Neural crest cell (in vitro differentiated cells): ENCODE data around the gene KRT39. TPM values are rescaled to one million over a fixed set of nuclear protein-coding genes. Genes with fewer than 3 reads are reported as not detected.

Experiments used
- DNase-seq: peaks from one replicate; pipeline ENCODE4 v3.0.0; 2021; ENCODE audit warnings: low read depth, mixed read lengths, low spot score
- H3K27ac Mint-ChIP-seq: one replicate; pipeline ENCODE4 v1.8.0; 2021; ENCODE audit warnings: mild to moderate bottlenecking, mixed read lengths; ENCODE audit not compliant: unreplicated experiment
- H3K27me3 Mint-ChIP-seq: 2 replicates; pipeline ENCODE4 v1.8.0; 2021; ENCODE audit warnings: low read depth, mild to moderate bottlenecking, mixed read lengths
- H3K36me3 Mint-ChIP-seq: 2 replicates; pipeline ENCODE4 v1.8.0; 2021; ENCODE audit warnings: low read depth, mild to moderate bottlenecking, mixed read lengths
- H3K4me1 Mint-ChIP-seq: 2 replicates; pipeline ENCODE4 v1.8.0; 2021; ENCODE audit warnings: mixed read lengths
- H3K4me3 Mint-ChIP-seq: one replicate; pipeline ENCODE4 v1.8.0; 2021; ENCODE audit warnings: mild to moderate bottlenecking, mixed read lengths
- H3K9me3 Mint-ChIP-seq: 2 replicates; pipeline ENCODE4 v1.8.0; 2021; ENCODE audit warnings: mixed read lengths
- total RNA-seq: library from RNA; stranded (reverse); gene quantifications from 2 replicates; pipeline ENCODE4 v1.2.1, GENCODE V29; 2021
- TF ChIP-seq, protein P1 (sequence below): fragments of 200-600 bp; sonication (generic); conservative IDR thresholded peaks from 2 replicates; pipeline ENCODE4 v1.5.0; 2021; ENCODE audit warnings: antibody characterized with exemption, mild to moderate bottlenecking

Gene KRT39
- total RNA-seq, 1 donor from 2014 or later: not detected

GRCh38 chr17:40950176-40950575 lies 16.6 kb downstream of the KRT39 start:
- no peaks in the 10 kb centered on the region for H3K36me3 Mint-ChIP-seq
- peaks cover 17% of the 10 kb centered on the region for H3K4me1 Mint-ChIP-seq
- TF ChIP-seq, protein P1, sequence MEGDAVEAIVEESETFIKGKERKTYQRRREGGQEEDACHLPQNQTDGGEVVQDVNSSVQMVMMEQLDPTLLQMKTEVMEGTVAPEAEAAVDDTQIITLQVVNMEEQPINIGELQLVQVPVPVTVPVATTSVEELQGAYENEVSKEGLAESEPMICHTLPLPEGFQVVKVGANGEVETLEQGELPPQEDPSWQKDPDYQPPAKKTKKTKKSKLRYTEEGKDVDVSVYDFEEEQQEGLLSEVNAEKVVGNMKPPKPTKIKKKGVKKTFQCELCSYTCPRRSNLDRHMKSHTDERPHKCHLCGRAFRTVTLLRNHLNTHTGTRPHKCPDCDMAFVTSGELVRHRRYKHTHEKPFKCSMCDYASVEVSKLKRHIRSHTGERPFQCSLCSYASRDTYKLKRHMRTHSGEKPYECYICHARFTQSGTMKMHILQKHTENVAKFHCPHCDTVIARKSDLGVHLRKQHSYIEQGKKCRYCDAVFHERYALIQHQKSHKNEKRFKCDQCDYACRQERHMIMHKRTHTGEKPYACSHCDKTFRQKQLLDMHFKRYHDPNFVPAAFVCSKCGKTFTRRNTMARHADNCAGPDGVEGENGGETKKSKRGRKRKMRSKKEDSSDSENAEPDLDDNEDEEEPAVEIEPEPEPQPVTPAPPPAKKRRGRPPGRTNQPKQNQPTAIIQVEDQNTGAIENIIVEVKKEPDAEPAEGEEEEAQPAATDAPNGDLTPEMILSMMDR: no peak
- no peaks in the 10 kb centered on the region for H3K9me3 Mint-ChIP-seq
- H3K27ac Mint-ChIP-seq: no peak overlapping the region
- no peak for DNase-seq
- peaks cover 2% of the 10 kb centered on the region for H3K27me3 Mint-ChIP-seq
- no peak overlapping the region for H3K4me3 Mint-ChIP-seq

- no peaks in the 10 kb centered on the region for H3K36me3 Mint-ChIP-seq
- peaks cover 18% of the 10 kb centered on the region for H3K4me1 Mint-ChIP-seq
- no peak overlapping the region for H3K4me3 Mint-ChIP-seq
These were observed 17.3 kb downstream of the KRT39 start for GRCh38 chr17:40949418-40949817.

DNA sequence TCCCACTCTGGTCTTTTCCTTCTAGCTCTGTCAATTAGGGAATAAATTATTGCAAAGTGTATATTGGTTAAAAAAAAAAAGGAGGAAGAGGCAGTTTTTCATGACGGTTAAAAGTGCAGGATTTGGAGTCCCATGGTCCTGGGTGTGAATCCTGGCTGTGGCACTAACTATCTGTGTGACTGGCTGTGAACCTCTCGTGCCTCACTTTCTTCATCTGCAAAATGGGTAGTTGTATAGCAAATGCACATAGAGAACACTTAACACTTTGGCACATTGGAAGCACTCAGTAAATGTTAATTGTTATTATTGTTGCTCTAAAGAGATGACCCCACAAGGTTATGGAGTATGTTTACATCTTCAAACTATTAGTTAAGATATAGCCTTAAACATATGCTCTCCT lies 18.8 kb downstream of the KRT39 start:
- no peak overlapping the region for H3K4me3 Mint-ChIP-seq
- H3K27ac Mint-ChIP-seq: no peak overlapping the region
- H3K36me3 Mint-ChIP-seq: no peaks in the 10 kb centered on the region
- H3K9me3 Mint-ChIP-seq: no peaks in the 10 kb centered on the region
- H3K27me3 Mint-ChIP-seq: peaks cover 2% of the 10 kb centered on the region
- TF ChIP-seq, protein P1: no peak
- no peak for DNase-seq
- H3K4me1 Mint-ChIP-seq: peaks cover 18% of the 10 kb centered on the region

More at GRCh38 chr17:40949418-40949817, 17.3 kb downstream of the KRT39 start:
- Mint-ChIP-seq H3K27me3 (peaks cover 2% of the 10 kb centered on the region), H3K27ac (no peak overlapping the region), H3K9me3 (no peaks in the 10 kb centered on the region)
- no peak for DNase-seq
- TF ChIP-seq, protein P1: no peak

DNA sequence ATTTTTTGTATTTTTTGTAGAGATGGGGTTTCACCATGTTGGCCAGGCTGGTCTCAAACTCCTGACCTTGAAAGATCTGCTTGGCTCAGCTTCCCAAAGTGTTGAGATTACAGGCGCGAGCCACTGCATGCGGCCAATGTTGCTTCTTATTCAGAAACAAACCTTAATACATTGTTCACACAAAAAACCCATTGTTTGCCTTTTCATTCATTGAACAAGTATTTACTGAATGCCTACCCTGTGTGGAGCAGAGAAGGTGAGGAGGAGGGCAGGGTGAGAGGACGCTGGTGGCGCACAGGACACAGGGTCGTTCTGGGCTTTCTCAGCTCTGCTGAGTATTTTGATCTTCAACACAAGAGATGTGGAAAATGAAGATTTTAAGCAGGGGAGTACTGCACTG lies 21.3 kb downstream of the KRT39 start:
- no peaks in the 10 kb centered on the region for H3K9me3 Mint-ChIP-seq
- H3K27me3 Mint-ChIP-seq: peaks cover 2% of the 10 kb centered on the region
- TF ChIP-seq, protein P1: no peak
- H3K36me3 Mint-ChIP-seq: no peaks in the 10 kb centered on the region
- peaks cover 21% of the 10 kb centered on the region for H3K4me1 Mint-ChIP-seq
- DNase-seq: no peak
- no peak overlapping the region for H3K4me3 Mint-ChIP-seq
- no peak overlapping the region for H3K27ac Mint-ChIP-seq

- H3K27me3 Mint-ChIP-seq: peaks cover 2% of the 10 kb centered on the region
- H3K4me3 Mint-ChIP-seq: no peak overlapping the region
- no peaks in the 10 kb centered on the region for H3K36me3 Mint-ChIP-seq
- no peak for DNase-seq
- TF ChIP-seq, protein P1: no peak
- H3K4me1 Mint-ChIP-seq: peaks cover 19% of the 10 kb centered on the region
- no peaks in the 10 kb centered on the region for H3K9me3 Mint-ChIP-seq
- H3K27ac Mint-ChIP-seq: no peak overlapping the region
These were observed 22.2 kb downstream of the KRT39 start for GRCh38 chr17:40944531-40944930.

- no peak for DNase-seq
- Mint-ChIP-seq H3K4me1 (peaks cover 11% of the 10 kb centered on the region), H3K36me3 (no peaks in the 10 kb centered on the region), H3K4me3 (no peak overlapping the region), H3K27ac (no peak overlapping the region), H3K9me3 (no peaks in the 10 kb centered on the region), H3K27me3 (peaks cover 2% of the 10 kb centered on the region)
- TF ChIP-seq, protein P1: no peak
These were observed 24.2 kb downstream of the KRT39 start for GRCh38 chr17:40942553-40942952.
